Kidney (tissue), 11 donors: Measurements from ENCODE around the gene AGAP6. TPM values are rescaled to one million over a fixed set of nuclear protein-coding genes. Genes with fewer than 3 reads are reported as not detected.
"Not testable (repeated sequence)": the region's sequence is repeated elsewhere in the genome, so short reads cannot be mapped to it uniquely, and the experiment has no call there.

Experiments used
- DNase-seq, 5 donors: peaks; one replicate each; pipeline ENCODE4 v3.0.0-alpha.2; 2013 to 2020
- FAIRE-seq: peaks from 2 replicates; lab custom pipeline; 2012; peaks lifted over from hg19 to GRCh38; lab: Jason Lieb, UNC
- H3K27ac ChIP-seq, 2 donors: one replicate each; pipeline ENCODE4 v1.7.0; 2013; ENCODE audit warnings: low read depth in 2 of 2, low read length in 2 of 2, inconsistent platforms in 1 of 2
- H3K27me3 ChIP-seq: one replicate; pipeline ENCODE4 v1.7.1; 2013; ENCODE audit warnings: low read length, inconsistent platforms; ENCODE audit not compliant: control insufficient read depth, insufficient read depth
- H3K36me3 ChIP-seq, 3 donors: one replicate each; pipeline versions ENCODE4 v1.7.0 to v1.7.1; 2013; ENCODE audit warnings: low read length in 3 of 3, control low read depth in 1 of 3, inconsistent platforms in 1 of 3; ENCODE audit not compliant: insufficient read depth in 3 of 3, control insufficient read depth in 2 of 3
- H3K4me1 ChIP-seq, 3 donors: one replicate each; pipeline versions ENCODE4 v1.7.0 to v1.7.1; 2013; ENCODE audit warnings: low read length in 3 of 3, inconsistent platforms in 1 of 3, low read depth in 1 of 3; ENCODE audit not compliant: control insufficient read depth in 2 of 3, insufficient read depth in 2 of 3
- H3K4me3 ChIP-seq, 3 donors: one replicate each; pipeline versions ENCODE4 v1.7.0 to v1.8.1; 2013; ENCODE audit warnings: low read length in 3 of 3, control low read depth in 1 of 3, inconsistent platforms in 1 of 3
- H3K9ac ChIP-seq, 3 donors: one replicate each; pipeline versions ENCODE4 v1.7.0 to v1.7.1; 2013; ENCODE audit warnings: low read length in 3 of 3, control low read depth in 1 of 3, inconsistent platforms in 1 of 3
- H3K9me3 ChIP-seq, 3 donors: one replicate each; pipeline versions ENCODE4 v1.7.0 to v1.7.1; 2013; ENCODE audit warnings: low read length in 3 of 3, control low read depth in 1 of 3, inconsistent platforms in 1 of 3; ENCODE audit not compliant: control insufficient read depth in 2 of 3, insufficient read depth in 1 of 3
- intact Hi-C: fragments of 100-400 bp; cut with DNase I; formaldehyde crosslinking; loops from one replicate; pipeline ENCODE4 v1.11.1; 2022
- polyA plus RNA-seq: library from polyadenylated mRNA; stranded (reverse); fragments of 350-450 nt; fragmentation: Illumina TruSeq; extraction: RNeasy Lipid Tissue Mini Kit (QIAGEN cat#74804); gene quantifications from one replicate; pipeline ENCODE4 v1.2.3, GENCODE V29; 2014; ENCODE audit warnings: low read depth, low replicate concordance; ENCODE audit not compliant: insufficient read depth
- total RNA-seq: library from RNA; stranded (reverse); fragmentation: NEBNext Ultra II Directional; extraction: Animal tissue kit (Norgen Biotek cat#: 25700); gene quantifications from one replicate; pipeline ENCODE4 v1.2.1, GENCODE V29; 2021
- donor health status: control.
- donor health status: control.
- donor health status: DM: yes; HTN: yes; CAD: no.
- donor health status: Normal renal cell carcinoma (clear cell type).

Gene AGAP6
- total and polyA plus RNA-seq, 2 donors from 2014 or later = 5.2 to 14.4 TPM

- H3K9me3 ChIP-seq, H3K4me1 ChIP-seq, H3K4me3 ChIP-seq, FAIRE-seq, H3K27ac ChIP-seq, H3K9ac ChIP-seq, DNase-seq, H3K27me3 ChIP-seq, intact Hi-C loops, H3K36me3 ChIP-seq: not testable (repeated sequence)
These were observed 70.5 kb downstream of the AGAP6 start for GRCh38 chr10:50058727-50059126.

DNA sequence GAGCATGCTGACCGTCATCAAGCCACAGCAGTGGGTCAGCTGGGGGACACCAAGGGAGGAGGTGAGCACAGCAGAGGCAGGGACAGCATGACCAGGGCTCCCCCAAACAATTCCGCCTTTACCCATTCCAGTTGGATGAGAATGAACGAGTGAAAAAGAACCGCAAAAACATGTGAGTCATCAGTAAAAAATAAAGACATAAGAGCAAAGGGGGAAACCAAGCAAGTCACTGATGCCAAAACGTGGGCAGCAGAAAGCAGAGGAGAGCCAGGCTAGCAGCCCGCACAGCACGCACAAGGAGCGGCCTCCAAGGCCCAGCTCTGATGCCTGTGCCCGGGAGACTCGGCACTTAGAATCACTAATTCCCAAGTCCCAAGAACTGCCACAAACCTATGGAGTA, 71.7 kb downstream of the AGAP6 start:
- FAIRE-seq, H3K9me3 ChIP-seq, intact Hi-C loops, H3K4me3 ChIP-seq, H3K36me3 ChIP-seq, H3K27me3 ChIP-seq, H3K4me1 ChIP-seq, H3K27ac ChIP-seq, H3K9ac ChIP-seq, DNase-seq: not testable (repeated sequence)

Other genes starting within 250 kb of the AGAP6 start
- gene OGDHL, start 226.1 kb upstream of the AGAP6 start, total RNA-seq = 82.8 TPM
- 247 TPM for gene OGDHL, start 226.1 kb upstream of the AGAP6 start, polyA plus RNA-seq
- gene PARG, start 46.4 kb upstream of the AGAP6 start, total RNA-seq = 30.3 TPM
- gene PARG, start 46.4 kb upstream of the AGAP6 start, polyA plus RNA-seq = 7.8 TPM
- gene TIMM23B, start 46.4 kb upstream of the AGAP6 start, total RNA-seq = 19.4 TPM
- gene TIMM23B, start 46.4 kb upstream of the AGAP6 start, polyA plus RNA-seq = 4.1 TPM
- 42.2 TPM for gene WASHC2A, start 79.5 kb downstream of the AGAP6 start, total RNA-seq
- 24.4 TPM for gene WASHC2A, start 79.5 kb downstream of the AGAP6 start, polyA plus RNA-seq